ENCODE measurements around the gene ACVR1.
A peak's percentile ranks its signal among the peaks of the same experiment; 100 is the strongest.
"Not testable (repeated sequence)": the region's sequence is repeated elsewhere in the genome, so short reads cannot be mapped to it uniquely, and the experiment has no call there.

Gene ACVR1

GRCh38 chr2:157757500-157757899 lies 118.6 kb downstream of the ACVR1 start:
- DNase-seq (ENCODE audit: low read depth), result no peak

DNA sequence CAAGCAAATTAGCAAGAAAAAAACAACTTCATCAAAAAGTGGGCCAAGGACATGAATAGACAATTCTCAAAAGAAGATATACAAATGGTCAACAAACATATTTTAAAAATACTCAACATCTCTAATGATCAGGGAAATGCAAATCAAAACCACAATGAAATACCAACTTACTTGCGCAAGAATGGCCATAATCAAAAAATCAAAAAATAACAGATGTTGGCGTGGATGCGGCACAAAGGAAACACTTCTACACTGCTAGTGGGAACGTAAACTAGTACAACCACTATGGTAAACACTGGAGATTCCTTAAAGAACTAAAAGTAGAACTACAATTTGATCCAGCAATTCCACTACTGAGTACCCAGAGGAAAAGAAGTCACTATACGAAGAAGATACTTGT lies 119.7 kb downstream of the ACVR1 start:
- DNase-seq (ENCODE audit: low read depth), result peak; percentile 61

- DNase-seq (ENCODE audit: low read depth), result no peak
Observed at GRCh38 chr2:157751462-157752058, 124.6 kb downstream of the ACVR1 start.

DNA sequence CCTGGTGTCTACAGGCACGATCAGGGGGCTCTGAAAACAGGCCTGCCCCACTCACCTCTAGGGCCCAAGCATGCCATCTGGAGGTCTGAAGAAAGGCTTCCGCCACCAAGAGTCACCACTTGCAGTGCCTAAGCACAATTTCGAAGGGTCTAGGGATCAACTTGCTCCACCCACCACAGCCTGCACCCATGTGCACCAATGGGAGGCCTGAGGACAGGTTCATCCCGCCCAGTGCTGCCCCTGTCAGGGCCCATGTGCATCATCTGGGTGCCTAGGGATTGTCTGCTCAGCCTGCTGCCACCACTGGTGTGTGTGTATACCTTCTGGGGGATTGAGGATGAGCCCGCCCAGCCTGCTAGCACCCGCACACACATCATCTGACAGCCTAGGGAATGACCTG lies 126.4 kb downstream of the ACVR1 start:
- DNase-seq (ENCODE audit: low read depth), result no peak

GRCh38 chr2:157748371-157749142 lies 127.6 kb downstream of the ACVR1 start:
- DNase-seq (ENCODE audit: low read depth), result no peak

- peak; percentile 92 for DNase-seq (ENCODE audit: low read depth)
Observed at GRCh38 chr2:157747695-157748370, 128.3 kb downstream of the ACVR1 start.

GRCh38 chr2:157747280-157747679 lies 128.8 kb downstream of the ACVR1 start:
- DNase-seq (ENCODE audit: low read depth), result peak; percentile 16

DNA sequence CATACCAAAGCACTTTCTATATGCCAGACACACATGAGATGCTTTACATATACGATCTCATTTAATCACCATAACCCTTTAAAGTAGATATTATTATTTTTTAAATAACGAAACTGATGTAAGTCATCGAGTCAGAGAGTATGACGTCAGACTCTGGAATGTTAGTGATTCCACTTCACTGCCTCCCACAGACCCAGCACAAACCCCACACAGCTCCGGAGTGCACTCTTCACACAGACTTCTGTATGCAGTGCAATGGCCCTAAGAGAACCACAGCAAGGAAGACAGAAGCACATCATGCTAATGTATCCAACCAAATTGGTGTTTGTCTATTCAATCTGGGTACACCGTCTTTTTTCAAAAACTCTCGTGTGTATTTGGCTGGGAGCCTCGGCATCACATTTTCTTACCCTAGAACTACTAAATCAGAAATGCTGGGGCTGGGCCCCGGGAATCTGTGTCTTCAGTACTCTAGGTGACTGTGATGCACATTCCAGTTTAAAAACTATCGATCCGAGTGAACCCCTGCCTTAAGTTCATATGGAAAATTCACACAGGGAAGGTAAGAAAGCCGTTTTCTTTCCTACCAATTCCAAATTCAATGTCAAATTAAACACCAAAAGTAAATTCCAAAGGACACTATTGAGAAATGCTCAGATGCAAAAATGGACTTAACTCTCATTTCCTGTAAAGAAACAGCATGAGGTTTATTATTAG lies 129.7 kb downstream of the ACVR1 start:
- DNase-seq (ENCODE audit: low read depth), result peak; percentile 20

- no peak for DNase-seq (ENCODE audit: low read depth)
Observed at GRCh38 chr2:157744571-157745076, 131.5 kb downstream of the ACVR1 start.

- no peak for DNase-seq (ENCODE audit: low read depth)
Observed at GRCh38 chr2:157743051-157743450, 133.1 kb downstream of the ACVR1 start.

GRCh38 chr2:157741819-157742484 lies 134.2 kb downstream of the ACVR1 start:
- DNase-seq (ENCODE audit: low read depth), result no peak

DNA sequence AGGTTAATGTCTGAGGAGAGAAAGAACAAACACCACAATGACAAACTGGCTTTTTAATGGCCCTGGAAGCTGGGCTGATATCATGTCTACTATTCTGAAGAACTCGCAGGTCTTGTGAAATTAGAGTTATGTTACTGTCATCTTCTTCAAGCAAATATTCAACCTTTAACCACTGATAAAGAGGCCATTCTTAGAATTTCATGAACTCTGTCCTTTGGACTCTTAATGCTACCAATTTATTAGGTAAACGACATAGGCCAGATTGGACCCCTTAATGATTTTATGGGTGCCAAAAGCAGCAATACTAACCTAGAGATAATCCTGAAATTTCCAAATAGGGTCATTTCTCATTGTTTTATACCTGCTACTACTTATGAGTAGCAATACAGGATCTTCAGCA lies 138.5 kb downstream of the ACVR1 start:
- no peak for DNase-seq (ENCODE audit: low read depth)

GRCh38 chr2:157735532-157735931 lies 140.6 kb downstream of the ACVR1 start:
- DNase-seq (ENCODE audit: low read depth), result no peak

GRCh38 chr2:157733263-157733662 lies 142.9 kb downstream of the ACVR1 start:
- DNase-seq (ENCODE audit: low read depth), result no peak

DNA sequence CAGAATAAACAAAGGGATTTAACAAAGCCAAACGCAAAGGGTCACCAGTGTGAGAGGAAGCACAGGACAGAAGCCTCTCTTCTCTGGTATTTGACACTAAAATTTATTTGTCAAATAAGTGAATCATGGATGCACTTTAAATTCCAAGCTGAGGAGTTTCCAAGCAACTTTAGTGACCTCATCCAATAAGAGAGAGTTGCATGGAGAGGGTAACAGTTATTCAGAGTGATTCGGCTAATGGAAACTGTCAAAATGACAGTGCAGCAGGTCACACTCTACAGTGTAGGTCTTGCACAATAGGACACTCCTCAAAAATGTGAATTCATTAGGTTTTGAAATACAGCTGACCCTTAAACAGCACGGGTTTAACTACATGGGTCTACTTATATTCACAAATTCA lies 143.5 kb downstream of the ACVR1 start:
- DNase-seq (ENCODE audit: low read depth), result no peak

GRCh38 chr2:157727693-157728092 lies 148.4 kb downstream of the ACVR1 start:
- no peak for DNase-seq (ENCODE audit: low read depth)

- DNase-seq (ENCODE audit: low read depth), result no peak
Observed at GRCh38 chr2:157726946-157727345, 149.2 kb downstream of the ACVR1 start.

GRCh38 chr2:157725846-157726245 lies 150.3 kb downstream of the ACVR1 start:
- no peak for DNase-seq (ENCODE audit: low read depth)

DNA sequence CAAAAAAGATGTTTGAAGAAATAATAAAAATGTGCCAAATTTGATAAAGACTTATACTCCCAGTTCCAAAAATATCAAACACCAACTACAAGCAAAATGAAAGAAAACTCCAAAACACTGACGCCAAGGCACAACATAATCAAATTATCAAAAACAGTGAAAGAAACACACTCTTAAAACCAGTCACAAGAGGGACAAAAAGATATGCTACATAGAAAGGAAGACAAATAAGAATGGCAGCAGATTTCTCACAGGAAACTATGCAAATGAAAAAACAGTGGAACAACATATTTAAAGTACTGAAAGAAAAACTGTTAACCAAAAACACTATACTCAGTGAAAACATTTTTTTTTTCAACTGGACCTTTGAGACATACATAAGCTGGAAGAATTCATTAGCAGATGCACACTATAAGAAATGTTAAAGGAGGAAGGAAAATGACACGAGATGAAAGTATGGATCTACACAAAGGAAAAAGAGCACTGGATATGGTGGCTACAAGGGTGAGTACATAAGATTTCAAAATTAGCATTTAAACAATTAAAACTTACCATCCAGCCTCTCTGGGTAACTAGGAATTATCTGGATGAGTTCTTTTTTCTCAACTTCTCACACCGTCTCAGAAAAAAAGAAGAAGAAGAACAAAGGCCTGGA lies 153.4 kb downstream of the ACVR1 start:
- DNase-seq (ENCODE audit: low read depth), result peak; percentile 21

DNA sequence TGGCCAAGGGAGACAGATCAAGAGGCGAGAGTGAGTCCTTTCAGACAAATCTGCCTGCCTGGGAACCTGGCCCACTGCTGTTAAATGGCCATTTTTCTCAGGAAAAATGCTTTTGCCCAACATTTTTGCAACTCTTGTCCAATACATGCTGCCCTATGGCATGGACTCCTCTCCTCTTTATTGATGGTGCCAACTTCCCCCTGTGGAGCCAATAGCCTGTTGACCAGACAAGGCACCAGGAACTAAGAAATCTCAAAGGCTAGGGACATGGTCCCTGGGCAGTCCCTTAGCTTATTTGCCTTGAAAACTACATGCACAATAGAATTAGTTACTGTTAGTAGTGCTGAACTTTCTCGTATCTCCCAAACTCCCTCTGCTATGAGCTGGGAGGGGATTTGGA lies 155.6 kb downstream of the ACVR1 start:
- no peak for DNase-seq (ENCODE audit: low read depth)

DNA sequence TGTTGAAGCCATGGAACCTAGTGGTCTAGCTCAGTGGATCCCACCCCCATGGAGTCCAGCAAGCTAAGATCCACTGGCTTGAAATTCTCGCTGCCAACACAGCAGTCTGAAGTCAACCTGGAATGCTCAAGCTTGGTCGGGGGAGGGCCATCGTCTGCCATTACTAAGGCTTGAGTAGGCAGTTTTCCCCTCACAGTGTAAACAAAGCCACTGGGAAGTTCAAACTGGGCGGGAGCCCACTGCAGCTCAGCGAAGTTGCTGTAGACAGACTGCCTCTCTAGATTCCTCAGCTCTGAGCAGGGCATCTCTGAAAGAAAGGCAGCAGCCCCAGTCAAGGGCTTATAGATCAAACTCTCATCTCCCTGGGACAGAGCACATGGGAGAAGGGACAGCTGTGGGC lies 171.5 kb downstream of the ACVR1 start:
- DNase-seq (ENCODE audit: low read depth), result not testable (repeated sequence)
